Activated CD4-positive, CD25-positive, alpha-beta regulatory T cell (primary cell): Measurements from ENCODE around the gene TOR2A.

Experiments used
- DNase-seq, 4 experiments: peaks; one replicate each; lab custom pipeline; 2025; lab: John Stamatoyannopoulos, UW

Gene TOR2A

GRCh38 chr9:127698985-127699670 is 36.0 kb downstream of the TOR2A start:
- DNase-seq = peak; percentile 54 to 70 (median 62)

GRCh38 chr9:127698386-127698785 is 36.7 kb downstream of the TOR2A start:
- DNase-seq = no peak

- no peak for DNase-seq
Observed at GRCh38 chr9:127697575-127697974, 37.5 kb downstream of the TOR2A start.

GRCh38 chr9:127694890-127695720 is 40.0 kb downstream of the TOR2A start:
- no peak for DNase-seq

DNA sequence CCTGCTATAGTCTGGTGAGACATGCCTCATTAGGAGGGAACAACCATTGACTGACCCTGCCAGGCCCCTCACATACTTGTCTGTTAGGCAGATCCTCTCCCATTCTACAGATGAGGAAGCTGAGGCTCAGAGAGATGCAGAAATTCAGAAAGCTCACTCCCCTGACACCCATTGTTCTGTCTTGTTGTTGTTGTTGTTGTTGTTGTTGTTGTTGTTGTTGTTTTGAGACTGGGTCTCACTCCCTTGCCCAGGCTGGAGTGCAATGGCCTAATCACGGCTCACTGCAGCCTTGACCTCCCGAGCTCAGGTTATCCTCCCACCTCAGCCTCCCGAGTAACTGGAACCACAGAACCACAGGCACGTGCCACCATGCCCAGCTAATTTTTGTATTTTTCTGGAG is 41.4 kb downstream of the TOR2A start:
- no peak for DNase-seq

GRCh38 chr9:127693143-127693542 is 42.0 kb downstream of the TOR2A start:
- no peak for DNase-seq

- no peak for DNase-seq
Observed at GRCh38 chr9:127692071-127692470, 43.0 kb downstream of the TOR2A start.

GRCh38 chr9:127690735-127691134 is 44.4 kb downstream of the TOR2A start:
- no peak for DNase-seq

DNA sequence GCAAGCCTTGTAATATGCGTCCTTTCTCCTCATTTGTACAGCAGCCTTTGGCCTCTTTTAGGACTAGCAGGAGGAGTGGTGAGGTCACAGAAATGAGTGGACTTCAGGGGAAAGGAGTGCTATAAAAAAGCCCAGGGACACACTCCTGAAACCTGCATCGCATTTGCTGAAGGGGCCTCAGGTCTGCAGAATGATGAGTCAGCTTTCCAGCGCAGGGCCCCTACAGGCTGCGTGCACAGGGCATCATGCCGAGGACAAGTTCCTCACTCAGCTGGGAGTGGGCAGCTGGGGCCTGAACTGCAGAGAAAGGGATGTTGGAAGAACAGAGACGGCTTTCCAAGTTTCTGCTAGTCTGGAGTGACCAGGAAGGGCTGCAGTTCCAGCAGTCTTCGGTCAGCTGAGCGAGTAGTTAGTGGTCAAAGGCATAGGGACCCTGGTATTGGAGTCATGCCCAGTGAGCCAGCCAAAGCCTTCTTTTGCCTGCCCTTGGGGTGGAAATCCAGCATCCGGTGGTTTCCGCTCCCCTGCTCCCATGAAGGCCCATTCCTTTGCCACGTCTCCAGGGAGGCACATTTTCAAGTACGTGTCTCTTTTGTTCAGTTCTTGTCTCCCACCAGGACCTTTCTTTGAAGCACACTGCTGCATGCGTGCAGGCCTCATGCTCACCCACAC is 45.6 kb downstream of the TOR2A start:
- DNase-seq = no peak

DNA sequence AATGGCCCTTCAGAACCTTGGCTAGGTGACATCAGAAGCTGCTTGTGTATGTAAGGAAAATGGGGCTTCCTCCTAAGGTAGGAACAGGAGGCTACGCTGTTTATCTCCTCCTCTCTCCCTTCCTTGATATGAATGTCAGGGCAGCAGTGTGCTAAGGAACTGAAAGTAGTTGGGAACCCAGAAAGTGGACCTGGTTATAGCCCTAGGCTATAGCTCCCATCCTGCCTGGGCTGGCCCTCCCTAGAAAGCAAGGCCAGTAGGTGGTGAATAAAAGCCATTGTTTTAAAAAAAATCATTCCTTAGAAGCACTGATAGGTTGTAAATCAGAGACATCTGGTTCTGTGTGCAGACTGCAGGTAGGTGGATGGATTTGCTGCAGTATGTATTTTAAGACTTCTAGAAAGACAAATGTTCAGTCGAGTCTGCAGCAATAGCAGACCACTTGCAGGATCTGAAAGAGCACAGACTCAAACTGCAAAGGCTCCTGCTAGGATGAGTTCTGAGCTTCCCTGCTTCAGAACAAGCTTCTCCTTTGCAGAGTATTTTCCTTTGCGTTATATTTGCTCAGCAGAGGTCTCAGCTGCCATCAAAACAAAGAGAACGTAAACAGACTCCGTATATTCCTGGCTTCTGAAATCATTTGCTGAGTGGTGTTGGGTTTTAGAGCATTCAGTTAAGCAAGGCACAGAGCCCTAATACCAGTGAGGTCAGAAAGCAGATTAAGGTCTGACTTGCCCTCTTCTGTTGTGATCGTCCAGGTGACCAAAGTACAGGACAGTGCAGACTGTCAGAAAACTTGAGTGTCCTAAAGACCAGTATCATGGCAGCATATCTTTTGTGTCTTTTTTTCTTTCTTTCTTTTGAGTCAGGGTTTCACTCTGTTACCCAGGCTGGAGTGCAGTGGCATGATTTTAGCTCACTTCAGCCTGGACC is 48.4 kb downstream of the TOR2A start:
- no peak for DNase-seq

DNA sequence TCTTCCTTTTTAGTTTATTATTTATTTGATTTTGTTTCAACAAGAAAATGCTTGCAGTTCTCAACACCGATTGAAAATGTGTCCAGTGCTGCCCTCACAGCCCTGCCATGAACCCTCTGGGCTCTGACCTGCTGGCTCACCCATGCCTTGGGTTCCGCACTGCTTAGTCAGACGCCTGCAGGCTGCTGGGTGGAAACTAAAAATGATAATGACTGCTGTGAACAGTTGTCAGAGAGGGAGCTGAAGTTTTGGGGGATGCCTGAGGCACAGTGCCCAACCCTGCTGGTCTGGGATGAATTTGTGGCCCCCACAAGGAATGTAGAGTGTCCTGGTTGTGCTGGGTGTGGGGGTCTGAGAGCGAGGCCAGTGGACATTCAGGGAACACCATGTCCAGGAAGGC is 50.5 kb downstream of the TOR2A start:
- no peak for DNase-seq

DNA sequence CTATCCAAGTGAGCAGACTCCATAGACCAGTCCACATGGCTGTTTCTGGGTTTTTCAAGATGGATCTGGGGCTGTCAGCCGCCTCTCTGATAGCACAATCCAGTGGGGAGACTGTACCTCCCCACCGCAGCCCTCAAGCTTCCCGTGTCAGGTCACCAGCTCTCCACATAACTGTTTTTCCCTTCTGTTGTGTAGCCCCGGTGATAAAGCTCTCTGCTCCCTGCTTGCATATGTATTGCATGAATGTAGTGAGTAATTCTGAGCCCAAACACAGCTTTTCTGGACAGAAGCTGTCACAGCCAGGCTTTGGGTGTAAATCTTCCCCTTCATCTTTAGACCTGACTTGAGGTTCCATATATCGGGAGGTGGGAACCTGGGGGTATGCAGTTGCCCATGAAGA is 51.4 kb downstream of the TOR2A start:
- DNase-seq = no peak

GRCh38 chr9:127682351-127683136 is 52.5 kb downstream of the TOR2A start:
- no peak for DNase-seq
